T-helper 22 cell (primary cell): ENCODE data around the gene MORN1.
A peak's percentile ranks its signal among the peaks of the same experiment; 100 is the strongest.
"Not testable (repeated sequence)": the region's sequence is repeated elsewhere in the genome, so short reads cannot be mapped to it uniquely, and the experiment has no call there.

ENCODE experiments used
- DNase-seq: peaks from one replicate; pipeline ENCODE4 v3.0.0-alpha.2; 2020; ENCODE audit warnings: low read depth

MORN1 gene

DNA sequence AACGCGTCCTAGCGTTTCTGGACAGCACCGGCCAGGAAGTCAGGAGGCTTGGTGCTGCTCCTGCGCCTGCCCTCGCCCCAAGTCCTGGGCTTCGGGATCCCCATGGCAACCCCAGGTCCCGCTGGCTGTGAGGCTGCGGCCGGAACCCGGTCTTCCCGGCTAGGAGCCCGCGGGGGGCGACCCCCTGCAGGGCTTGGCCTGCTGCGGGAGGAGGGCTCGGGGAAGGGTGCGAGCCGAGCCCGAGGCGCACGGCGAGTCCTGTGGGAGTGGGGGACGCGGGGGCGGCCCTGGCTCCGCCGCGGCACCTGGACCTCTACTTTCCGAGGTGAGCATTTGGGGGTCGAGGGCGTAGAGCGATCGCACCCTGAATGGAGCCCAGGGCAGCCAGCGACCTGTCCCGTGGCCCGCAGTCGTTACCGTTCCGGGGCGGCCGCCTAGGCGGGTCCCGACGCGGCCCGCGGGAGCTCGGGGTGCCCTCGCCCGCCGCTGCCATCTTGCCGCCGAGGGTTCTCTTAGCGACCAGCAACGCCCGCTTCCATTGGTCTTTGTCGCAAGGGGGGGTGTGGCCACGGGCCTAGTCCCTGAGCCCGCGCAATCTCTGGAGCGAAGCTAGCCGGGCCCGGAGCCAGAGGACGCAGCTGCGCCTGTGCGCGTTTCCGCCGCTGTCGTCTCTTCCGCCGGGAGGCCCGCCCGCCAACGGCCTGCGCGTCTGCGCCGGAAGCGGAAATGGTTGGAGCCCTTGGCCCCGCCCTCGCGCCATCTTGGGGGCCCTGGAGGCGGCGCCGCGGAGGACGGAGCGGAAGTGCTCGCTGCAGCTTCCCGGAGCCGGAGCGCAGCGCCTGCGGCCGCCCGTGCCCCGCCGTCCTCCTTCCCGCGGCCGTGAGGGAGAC is at the start of gene MORN1, which contains the start of gene RER1:
Gene MORN1, minus strand, starts transcription at position 514 of the 890 bp plus-strand sequence. Its CDS starts 21 bp downstream, at position 493.
Gene RER1, plus strand, starts transcription at position 801 of the 890 bp plus-strand sequence. CDS start 3,950 bp downstream, outside the sequence.
- peak; percentile 98 for DNase-seq

DNA sequence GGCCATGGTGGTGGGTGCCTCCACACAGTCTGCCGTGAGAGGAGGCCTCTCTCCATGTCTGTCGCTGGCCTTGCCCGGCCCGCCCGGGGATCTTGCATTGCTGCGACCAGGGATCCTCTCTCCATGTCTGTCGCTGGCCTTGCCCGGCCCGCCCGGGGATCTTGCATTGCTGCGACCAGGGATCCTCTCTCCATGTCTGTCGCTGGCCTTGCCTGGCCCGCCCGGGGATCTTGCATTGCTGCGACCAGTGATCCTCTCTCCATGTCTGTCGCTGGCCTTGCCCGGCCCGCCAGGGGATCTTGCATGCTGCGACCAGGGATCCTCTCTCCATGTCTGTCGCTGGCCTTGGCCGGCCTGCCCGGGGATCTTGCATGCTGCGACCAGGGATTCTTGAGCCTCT is 49.0 kb upstream of the MORN1 start:
- not testable (repeated sequence) for DNase-seq

DNA sequence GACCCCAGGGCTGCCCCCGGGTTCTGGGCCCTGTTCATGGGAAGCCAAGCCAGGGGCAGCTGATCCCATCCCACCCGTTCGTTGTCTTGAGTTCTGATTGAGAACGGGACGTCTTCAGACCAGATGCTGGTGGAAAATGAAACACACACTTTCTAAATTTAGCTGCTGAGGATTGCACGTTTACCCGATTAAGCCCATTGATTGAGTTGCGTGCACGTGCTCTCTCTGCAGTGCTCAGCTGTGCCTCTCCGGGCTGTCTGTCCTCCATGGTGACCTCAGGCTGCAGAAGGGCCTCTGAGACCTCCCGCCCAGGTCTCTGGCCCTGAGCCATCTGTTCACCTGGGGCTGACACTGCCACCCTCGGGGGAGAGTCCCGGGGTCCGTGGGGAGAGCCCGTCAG is 48.0 kb upstream of the MORN1 start:
- DNase-seq, result no peak

DNA sequence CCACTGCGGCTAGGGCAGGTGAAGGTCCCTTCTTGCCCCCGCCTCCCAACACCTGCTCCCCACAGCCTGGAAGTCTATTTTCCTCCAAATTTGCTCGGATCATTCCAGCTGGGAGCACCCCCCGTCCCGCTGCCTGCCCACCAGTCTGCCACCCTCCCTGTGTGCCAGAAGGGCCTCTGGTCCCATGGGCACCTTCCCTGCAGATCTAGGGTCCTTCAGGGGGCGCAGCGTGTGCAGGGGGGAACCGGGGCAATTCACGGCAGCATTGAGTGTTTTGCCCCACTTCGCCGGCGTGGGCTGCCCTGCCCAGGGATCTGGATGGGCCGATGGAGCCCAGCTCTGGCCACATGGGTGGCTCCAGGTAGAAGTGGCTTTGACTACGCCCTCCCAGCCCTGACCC is 47.3 kb upstream of the MORN1 start:
- DNase-seq, result no peak

DNA sequence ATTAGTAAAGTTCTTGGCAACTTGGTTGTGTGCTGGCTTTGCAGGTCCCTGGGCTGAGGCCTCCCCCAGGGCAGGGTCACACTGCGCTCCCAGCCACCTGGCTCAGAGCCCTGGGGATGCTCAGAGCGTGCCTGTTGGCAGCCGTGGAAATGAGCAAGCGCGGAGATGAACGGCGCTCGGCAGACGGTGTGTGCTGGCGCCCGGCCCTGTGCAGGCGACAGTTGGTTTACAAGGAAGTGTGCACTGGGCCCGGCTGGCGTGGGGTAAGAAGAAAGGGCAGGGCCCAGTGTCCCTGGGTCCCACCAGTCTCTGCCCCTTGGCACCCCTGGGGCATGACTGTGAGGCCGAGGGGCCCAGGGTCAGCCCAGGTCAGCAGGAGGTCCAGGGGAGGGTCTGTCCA is 46.7 kb upstream of the MORN1 start:
- no peak for DNase-seq

DNA sequence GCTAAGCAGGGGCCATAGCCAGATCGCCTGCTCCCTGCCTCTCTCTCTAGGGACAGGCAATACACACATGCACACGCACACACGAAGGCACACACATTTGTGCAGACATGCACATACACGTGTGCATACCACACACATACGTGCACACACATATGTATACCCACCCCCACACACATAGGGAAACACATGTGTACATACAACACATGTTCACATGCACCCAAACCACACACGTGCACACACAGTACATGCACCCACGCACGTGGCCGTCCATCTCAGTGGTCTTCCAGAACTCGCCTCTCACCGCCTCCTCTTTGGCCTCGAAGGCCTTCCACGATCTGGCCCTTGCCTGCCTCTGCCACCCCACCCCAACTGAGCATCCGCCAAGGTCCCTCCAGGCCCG is 46.3 kb upstream of the MORN1 start:
- DNase-seq, result no peak

DNA sequence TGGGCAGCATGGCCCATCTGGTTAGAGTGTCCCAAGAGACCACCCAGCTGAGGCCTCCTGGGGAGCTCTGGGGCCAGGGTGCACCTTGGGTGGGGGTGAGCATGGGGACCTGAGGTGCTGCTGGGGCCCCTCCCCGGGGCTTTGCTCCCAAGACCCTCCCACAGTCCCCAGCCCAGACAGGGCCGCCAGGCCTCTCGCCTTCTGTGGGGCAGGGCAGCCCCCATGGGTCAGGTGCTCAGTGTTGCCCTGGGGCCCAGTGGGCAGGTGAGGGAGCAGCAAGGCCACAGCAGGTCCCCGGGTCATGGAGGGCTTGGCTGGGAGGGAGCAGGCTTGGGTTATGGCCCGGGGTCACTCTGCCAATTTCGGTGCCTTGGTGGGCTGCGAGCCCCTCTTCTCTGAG is 45.5 kb upstream of the MORN1 start:
- no peak for DNase-seq

DNA sequence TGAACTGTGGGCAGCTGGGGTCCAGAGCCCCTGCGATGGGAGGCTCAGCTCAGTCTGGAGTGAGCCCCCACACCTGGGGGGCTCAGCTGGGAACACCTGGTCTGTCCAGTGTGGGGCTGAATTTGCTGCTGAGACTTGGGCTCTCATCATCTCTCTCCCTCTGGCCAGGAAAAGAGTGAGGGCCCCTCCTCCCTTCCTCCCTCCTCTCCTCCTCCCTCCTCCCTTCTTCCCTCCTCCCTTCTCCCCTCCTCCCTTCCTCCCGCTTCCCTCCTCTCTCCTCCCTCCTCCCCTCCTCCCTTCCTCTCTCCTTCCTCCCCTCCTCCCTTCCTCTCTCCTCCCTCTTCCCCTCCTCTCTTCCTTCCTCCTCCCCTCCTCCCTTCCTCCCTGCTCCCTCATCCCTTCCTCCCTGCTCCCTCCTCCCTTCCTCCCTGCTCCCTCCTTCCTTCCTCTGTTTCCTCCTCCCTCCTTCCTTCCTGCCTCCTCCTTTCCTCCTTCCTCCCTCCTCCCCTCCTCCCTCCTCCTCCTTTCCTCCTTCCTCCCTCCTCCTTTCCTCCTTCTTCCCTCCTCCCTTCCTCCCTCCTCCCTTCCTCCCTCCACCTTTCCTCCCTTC is 44.5 kb upstream of the MORN1 start:
- DNase-seq, result no peak

DNA sequence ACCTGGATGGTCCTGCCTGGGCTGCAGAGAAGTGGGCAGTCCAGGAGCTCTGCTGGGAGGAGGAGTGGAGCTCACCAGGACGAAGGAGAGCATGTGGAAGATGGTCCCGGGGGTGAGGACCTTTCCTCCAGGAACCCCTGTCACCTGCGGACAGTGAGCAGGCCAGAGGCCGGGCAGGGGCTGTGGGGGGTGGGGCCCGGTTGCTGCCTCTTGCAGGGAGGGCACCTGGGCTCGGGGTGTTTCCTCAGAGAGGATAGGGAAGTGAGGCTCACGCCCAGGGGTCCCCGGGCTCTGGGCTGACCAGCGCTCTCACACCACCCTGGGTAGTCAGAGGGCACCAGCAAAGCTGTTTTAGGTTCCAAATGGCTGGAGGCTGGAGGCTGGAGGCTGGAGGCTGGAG is 43.7 kb upstream of the MORN1 start:
- no peak for DNase-seq

DNA sequence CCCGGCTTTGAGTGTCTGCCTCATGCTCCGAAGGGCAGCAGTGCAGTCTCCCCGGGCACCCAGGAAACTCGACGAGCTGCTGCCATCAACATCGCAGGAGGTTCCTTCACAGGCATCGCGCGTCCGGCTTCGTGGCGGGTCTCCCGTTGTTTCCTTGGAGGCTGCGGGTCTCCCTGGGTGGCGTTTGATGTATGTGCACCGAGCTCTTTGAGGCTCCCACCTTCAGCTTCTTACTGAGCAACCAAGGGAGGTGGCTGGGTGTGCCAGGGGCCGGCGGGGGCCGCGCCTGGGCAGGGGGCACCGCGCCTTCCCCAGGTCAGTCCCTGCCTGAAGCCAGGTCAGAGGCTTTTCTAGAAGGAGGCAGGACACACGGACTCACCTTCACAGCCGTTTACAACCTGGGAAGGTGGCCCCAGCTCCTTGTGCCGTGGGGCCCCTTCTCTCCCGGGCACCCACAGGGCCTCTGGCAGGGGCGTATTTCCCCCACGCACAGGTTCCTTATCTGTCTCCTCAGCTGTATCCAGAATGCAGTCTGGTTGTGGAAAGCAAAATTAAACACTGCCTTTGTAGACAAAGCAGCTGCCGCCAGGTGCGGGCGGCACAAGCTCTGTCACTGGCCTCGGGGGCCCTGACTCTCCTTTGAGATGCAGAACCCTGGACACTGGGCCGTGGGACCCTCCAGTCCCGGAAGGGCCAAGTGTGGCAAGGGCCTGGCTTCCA is 42.7 kb upstream of the MORN1 start:
- DNase-seq, result no peak

DNA sequence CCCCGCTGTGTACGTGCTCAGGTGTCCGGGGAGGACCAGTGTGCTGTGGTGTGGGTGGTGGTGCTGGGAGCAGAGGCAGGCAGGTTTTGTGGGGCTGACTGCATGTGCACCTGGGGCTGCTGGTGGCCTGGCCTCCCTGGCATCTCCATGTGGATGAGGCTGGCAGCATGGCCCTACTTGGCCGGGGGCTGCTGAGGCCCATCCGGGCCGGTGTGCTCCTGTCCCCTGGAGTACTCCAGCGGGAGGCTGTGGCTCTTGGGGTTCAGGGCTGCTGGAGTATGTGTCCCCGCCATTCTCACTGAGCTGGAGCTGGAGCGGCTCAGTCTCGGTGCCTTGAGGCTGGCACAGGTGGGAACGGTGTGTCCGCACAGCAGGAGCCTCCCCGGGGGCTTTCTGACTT is 41.8 kb upstream of the MORN1 start:
- DNase-seq, result no peak

DNA sequence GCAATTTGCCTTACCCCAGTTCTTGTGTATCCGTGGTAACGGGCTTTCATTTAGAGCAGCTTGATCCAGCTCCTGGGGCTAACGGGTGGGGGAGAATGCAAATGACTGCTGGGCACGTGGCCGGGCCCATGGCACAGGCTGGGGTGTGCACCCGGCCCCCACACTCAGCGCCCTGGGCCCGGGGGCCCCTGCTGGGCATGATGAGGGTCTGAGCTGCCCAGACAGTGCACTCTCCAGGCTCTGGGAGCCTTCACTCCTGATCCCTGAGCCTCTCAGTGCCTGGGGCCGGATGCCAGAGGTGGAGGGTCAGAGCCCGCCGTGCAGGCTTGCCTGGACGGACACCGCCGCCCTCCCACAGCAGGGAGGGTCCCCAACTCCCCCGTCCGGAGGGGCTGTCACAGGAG is 41.1 kb upstream of the MORN1 start:
- DNase-seq, result no peak

DNA sequence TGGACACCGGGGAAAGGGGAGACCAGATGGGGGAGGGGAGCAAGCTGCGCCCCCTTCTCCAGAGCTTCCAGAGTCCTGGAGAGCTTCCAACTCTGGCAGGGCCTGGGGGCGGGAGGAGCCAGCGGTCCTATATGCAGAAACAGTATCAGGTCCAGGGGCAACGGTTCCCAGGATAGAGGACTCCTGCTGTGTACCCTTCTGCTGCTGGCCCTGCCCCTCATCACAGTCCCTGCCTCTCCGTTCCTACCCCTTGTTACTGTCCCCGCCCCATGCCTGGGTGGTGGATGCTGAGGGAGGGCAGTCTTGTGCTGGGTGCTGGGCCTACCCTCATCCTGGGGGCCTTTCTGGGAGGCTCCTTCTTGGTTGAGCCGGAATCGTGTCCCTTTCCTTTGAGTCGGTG is 40.2 kb upstream of the MORN1 start:
- DNase-seq, result no peak

DNA sequence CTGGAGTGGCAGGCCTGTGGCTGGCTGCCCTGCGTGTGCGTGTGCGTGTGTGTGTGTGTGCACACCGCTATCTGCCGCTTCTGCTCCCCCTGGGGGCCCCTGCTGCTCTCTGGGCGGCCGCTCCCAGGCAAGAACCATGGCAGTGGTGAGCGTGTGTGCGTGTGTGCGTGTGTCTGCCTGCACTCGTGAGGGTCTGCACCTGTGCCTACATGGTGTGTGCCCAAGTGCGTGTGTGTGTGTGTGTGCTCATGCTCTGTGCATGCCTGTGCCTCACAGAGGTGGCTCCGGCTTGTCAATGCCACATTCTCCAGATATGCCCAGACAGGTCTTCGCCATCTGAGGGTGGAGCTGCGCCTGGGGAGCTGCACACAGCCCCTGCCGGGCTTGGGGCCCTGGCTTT is 39.7 kb upstream of the MORN1 start:
- no peak for DNase-seq

DNA sequence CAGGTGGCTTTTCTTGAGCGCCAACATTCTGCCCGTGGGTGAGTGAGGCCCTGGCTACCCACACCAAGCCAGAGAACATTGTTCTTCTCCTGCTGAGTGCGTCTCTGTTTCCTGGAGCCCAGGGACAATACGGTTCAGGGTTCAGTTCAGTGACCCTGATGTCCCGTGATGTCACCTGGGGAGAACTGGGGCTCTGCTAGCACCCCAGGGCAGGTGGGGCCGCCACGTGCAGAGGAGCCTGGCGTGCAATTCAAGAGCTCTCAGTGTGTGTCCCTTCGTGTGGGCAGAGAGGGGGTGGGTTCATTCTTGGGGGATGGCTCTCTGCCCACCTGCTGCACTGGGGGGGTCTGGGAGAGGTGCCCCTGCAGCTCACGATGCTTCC is 39.2 kb upstream of the MORN1 start:
- DNase-seq, result no peak

DNA sequence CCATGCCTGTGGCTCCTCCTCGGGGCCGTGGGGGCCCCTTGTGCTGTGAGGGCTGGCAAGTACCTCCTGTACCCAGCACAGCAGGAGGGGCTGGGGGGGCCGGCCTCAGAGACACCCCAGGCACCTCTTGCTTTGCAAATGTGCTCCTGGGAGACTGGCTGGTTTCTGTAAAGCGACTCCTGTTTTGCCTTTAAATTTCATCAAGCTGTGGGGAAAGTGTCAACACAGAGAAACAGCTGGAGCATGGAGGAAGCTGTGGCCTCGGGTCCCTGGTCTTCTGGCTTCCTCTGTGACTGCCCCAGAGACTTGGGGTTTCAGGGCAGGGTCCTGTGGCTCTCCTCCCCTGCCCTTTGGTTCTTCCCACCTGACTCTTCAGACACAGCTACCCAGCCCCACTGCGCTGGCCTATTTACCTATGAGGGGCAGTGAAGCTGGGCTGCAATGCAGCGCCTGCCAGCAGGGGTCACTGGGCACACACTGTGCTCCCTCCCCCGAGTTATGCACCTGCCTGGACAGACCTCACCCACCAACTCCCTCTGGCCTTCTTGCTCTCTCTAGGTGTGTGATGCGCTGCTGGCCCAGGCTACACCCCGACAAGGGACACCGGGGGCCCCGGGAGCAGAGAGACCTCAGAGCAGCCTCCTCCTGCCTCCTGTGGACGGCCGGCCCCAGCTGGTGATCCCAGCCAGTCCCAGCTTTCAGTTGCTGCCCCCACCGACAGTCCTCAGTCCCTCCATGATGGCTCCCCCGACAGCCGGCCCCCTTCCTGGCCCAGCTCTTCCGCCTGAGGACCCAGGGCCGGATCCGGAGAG is 38.6 kb upstream of the MORN1 start:
- DNase-seq, result no peak

DNA sequence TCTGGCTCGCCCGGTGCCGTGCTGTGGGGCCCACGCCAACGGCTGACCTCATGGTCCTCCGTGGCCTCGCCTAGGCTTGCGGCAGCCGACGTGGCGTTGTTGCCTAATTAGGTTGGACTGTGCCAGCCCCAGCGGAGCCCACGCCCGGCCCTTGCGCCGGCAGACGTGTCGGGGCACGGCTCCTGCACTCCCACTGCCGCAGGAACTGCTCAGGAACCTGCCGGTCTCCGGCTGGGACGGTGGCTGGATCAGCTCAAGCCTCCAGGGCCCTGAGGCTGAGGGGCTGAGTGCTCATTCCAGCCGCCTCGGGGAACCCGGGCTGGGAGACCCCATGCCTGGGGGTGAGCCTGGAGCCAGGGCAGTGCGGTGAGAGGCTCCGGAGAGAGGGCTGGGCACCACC is 37.1 kb upstream of the MORN1 start:
- no peak for DNase-seq

DNA sequence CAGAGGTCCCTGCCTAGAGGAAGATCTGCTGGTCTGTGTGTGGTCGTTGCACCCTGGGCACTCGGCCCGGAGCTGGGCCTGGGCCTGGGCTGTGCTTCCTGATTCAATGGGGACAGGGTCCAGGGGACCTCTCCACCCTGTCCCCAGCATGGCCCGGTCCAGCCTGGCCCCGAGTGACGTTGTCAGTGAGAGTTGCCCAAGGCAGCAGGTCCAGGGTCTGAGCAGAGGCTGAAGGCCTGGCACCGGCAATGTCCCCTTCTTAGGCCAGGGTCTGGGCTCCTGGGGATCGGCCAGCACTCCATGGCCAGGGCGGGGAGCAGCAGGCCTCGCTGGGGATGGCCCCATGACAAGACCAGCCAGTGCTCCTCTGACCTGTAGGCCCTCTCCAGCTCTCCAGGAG is 36.6 kb upstream of the MORN1 start:
- DNase-seq, result no peak

DNA sequence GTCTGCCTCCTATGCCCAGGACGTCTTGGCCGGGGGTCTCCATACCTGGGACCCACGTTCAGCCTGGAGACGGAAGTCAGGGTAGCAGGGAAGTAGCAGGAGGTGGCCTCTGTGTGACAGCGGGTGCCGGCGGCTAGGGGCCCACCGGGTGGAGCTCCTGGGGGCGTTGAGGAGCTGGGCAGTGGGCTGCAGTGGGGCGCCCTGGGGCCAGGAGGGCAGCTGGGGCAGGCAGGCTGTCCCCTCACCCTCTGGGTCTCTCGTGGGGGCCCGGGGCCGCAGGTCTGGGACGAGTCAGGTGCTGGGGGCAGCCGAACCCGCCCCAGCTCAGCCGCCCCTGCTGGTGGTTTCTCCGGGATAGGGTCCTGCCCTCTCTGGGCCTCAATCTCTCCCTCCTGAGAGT is 35.7 kb upstream of the MORN1 start:
- DNase-seq, result no peak

DNA sequence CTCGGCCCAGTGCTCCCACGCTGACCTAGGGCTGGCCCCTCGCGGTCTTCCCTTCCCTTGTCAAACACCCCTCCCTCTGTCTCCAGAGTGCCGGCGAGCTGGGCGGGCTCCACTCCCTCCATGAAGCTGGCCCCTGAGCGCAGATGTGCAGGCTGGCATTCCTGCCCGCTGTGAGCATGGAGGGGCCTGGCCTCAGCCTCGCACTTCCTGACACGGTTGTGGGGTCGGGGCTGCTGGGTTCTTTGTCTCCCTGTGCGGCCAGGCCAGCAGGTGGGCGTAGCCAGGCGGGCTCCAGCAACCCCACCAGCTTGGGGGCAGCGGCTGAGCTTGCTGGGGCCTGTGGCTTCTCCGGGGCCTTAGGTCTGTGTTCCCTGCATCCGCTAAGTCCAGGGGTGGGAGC is 35.2 kb upstream of the MORN1 start:
- no peak for DNase-seq

DNA sequence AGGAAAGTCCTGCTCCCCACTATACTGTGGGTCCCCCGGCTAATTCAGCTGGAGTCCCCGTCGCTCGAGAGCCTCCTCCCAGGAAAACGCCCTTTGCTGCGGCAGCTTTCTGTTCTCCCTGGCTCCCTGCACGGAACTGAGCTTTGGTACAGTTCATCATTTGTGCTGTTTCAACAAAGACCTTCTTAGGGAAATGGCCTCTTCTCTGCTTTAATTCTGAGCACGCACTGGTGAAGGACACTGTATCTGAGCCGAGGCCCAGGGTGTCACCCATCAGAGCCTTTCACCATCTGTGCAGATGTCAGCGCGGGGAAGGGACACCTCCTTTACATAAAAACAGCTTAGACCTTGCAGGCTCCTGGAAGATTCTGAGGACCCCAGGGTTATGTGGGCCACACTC is 34.5 kb upstream of the MORN1 start:
- no peak for DNase-seq

DNA sequence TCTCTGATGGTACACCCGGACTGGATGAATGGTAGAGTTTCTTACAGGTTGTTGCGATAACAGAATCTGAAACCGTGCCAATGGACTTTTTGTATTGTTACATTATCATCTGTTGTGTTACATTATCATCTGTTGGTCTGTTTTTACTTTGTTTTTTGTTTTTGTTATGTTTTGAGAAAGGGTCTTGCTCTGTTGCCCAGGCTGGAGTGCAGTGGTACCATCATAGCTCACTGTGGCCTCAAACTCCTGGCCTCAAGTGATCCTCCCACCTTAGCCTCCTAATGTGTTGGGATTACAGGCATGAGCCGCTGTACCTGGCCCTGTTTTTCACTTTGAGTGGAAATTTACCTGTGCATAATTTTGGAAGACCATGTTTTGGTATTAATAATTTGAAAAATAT is 31.2 kb upstream of the MORN1 start:
- DNase-seq, result no peak
